ENCODE results near the gene IL15.

DNA sequence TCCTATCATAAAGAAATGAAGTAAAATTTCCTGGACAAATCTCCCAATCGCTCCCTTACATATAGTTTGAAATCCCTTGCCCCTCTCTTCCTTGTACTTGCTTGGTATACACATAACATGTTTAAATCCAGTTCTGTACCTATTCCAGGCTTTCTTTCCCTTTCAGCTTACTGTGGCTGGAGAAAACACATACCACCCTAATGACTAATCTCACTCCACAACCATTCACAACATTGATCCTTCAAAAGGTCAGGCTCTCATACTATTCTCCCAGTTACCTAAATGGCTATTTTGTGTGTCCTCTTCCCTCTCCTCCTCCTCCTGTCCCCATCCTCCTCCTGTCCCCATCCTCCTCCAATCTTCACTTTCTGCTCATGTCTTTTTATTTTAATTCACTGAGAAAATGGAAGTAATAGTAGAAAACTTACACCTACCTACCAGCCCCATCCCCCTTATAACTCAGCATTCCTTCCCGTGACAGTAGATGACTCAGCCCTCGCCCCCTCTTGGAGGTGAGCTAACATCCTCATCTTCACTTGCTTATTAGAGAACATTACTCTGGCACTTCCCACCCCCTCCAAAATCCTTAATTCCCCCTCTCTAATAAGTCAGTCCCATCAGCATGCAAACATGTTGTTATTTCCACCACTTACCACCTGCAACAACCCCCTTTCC lies 77.5 kb downstream of the IL15 start:
- TF ChIP-seq, protein P1, sequence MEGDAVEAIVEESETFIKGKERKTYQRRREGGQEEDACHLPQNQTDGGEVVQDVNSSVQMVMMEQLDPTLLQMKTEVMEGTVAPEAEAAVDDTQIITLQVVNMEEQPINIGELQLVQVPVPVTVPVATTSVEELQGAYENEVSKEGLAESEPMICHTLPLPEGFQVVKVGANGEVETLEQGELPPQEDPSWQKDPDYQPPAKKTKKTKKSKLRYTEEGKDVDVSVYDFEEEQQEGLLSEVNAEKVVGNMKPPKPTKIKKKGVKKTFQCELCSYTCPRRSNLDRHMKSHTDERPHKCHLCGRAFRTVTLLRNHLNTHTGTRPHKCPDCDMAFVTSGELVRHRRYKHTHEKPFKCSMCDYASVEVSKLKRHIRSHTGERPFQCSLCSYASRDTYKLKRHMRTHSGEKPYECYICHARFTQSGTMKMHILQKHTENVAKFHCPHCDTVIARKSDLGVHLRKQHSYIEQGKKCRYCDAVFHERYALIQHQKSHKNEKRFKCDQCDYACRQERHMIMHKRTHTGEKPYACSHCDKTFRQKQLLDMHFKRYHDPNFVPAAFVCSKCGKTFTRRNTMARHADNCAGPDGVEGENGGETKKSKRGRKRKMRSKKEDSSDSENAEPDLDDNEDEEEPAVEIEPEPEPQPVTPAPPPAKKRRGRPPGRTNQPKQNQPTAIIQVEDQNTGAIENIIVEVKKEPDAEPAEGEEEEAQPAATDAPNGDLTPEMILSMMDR (conservative IDR thresholded peaks at IDR 0.05 in 1 of 2, IDR thresholded peaks at IDR 0.05 in 1 of 2; ENCODE audit: low read depth in 1 of 2, low read length in 2 of 2): no peak
- TF ChIP-seq EZH2 (IDR thresholded peaks at IDR 0.05; ENCODE audit: low read length, missing control alignments): no peak

All from fibroblast of lung (primary cell).